A673 (cell line): ENCODE measurements around the gene VOPP1. TPM values are rescaled to one million over a fixed set of nuclear protein-coding genes. Genes with fewer than 3 reads are reported as not detected.

ENCODE experiments used
- BruUV-seq: library from RNA; stranded (reverse); fragments of 400-500 nt; replicated peaks from 2 replicates; lab custom pipeline; 2021; lab: Mats Ljungman, UMichigan
- CTCF ChIA-PET: fragments of 300-600 bp; sonication (Branson Sonifier 250); formaldehyde crosslinking; loops from one replicate; lab custom pipeline; 2022; ENCODE audit warnings: antibody characterized with exemption; lab: Charles Lee
- POLR2A ChIA-PET: fragments of 300-600 bp; sonication (Branson Sonifier 250); formaldehyde crosslinking; loops from one replicate; lab custom pipeline; 2022; ENCODE audit warnings: antibody characterized with exemption; ENCODE audit not compliant: low non-redundant PET; lab: Charles Lee
- DNase-seq: peaks from one replicate; pipeline ENCODE4 v3.0.0-alpha.2; 2015; ENCODE audit warnings: low spot score
- H3K27ac ChIP-seq: fragments of 200-600 bp; sonication (generic); 2 replicates; pipeline ENCODE4 v1.5.1; 2016; ENCODE audit warnings: mixed run types, low read depth, mild to moderate bottlenecking, mixed read lengths, antibody characterized with exemption, low read length; ENCODE audit not compliant: poor library complexity, severe bottlenecking
- H3K27me3 ChIP-seq: fragments of 200-600 bp; sonication (generic); replicated peaks from 2 replicates; pipeline ENCODE4 v1.6.1; 2017; ENCODE audit warnings: mixed run types, low read depth, mild to moderate bottlenecking, mixed read lengths, antibody characterized with exemption, low read length; ENCODE audit not compliant: insufficient read depth, poor library complexity
- H3K36me3 ChIP-seq: fragments of 200-600 bp; sonication (generic); 2 replicates; pipeline ENCODE4 v1.6.1; 2016; ENCODE audit warnings: mixed run types, mild to moderate bottlenecking, mixed read lengths, antibody characterized with exemption, low read length; ENCODE audit not compliant: insufficient read depth, poor library complexity, severe bottlenecking
- H3K4me1 ChIP-seq: fragments of 200-600 bp; sonication (generic); 2 replicates; pipeline ENCODE4 v1.6.1; 2017; ENCODE audit warnings: mixed run types, mild to moderate bottlenecking, mixed read lengths, antibody characterized with exemption, low read length; ENCODE audit not compliant: insufficient read depth, poor library complexity, severe bottlenecking
- H3K4me3 ChIP-seq: fragments of 200-600 bp; sonication (generic); 2 replicates; pipeline ENCODE4 v1.5.1; 2016; ENCODE audit warnings: low read depth, mixed run types, mild to moderate bottlenecking, mixed read lengths, low read length; ENCODE audit not compliant: poor library complexity, severe bottlenecking
- H3K9me3 ChIP-seq: fragments of 200-600 bp; sonication (generic); 2 replicates; pipeline ENCODE4 v1.6.1; 2016; ENCODE audit warnings: mixed run types, low read depth, mild to moderate bottlenecking, mixed read lengths, antibody characterized with exemption, low read length; ENCODE audit not compliant: poor library complexity, severe bottlenecking
- CTCF ChIP-seq: fragments of 300-800, 200-600 bp; sonication (generic); conservative IDR thresholded peaks from 2 replicates; pipeline ENCODE4 v1.5.1; 2017; ENCODE audit warnings: low read depth, mild to moderate bottlenecking, antibody characterized with exemption, low read length, moderate library complexity, mixed read lengths
- EZH2 ChIP-seq: fragments of 200-600 bp; sonication (generic); IDR thresholded peaks from 2 replicates; pipeline ENCODE4 v1.6.1; 2017; ENCODE audit warnings: borderline replicate concordance, low read depth, mild to moderate bottlenecking, mixed read lengths, antibody characterized with exemption, low read length; ENCODE audit not compliant: poor library complexity, severe bottlenecking
- intact Hi-C: fragments of 100-400 bp; cut with micrococcal nuclease; formaldehyde crosslinking; loops from one replicate; pipeline ENCODE4 v1.10.0; 2022; ENCODE audit not compliant: unreplicated experiment
- total RNA-seq: library from RNA; stranded (reverse); gene quantifications from 2 replicates; pipeline ENCODE4 v1.2.3, GENCODE V29; 2021

The VOPP1 gene
- total RNA-seq, 1 experiment from 2014 or later: 49.6 TPM

GRCh38 chr7:55504093-55504859 is 68.0 kb downstream of the VOPP1 start:
- H3K27ac ChIP-seq: no peak overlapping the region
- no TSS peak for BruUV-seq
- POLR2A ChIA-PET: no interaction called here
- H3K36me3 ChIP-seq: no peaks in the 10 kb centered on the region
- H3K9me3 ChIP-seq: no peaks in the 10 kb centered on the region
- intact Hi-C loops: no loop called here
- no peak overlapping the region for H3K4me3 ChIP-seq
- CTCF ChIA-PET: no interaction called here
- H3K4me1 ChIP-seq: no peaks in the 10 kb centered on the region
- no peak for DNase-seq
- TF ChIP-seq CTCF: no peak
- no peak for TF ChIP-seq EZH2
- H3K27me3 ChIP-seq: no peaks in the 10 kb centered on the region

GRCh38 chr7:55502858-55503440 is 69.4 kb downstream of the VOPP1 start:
- H3K36me3 ChIP-seq: no peaks in the 10 kb centered on the region
- intact Hi-C loops: no loop called here
- POLR2A ChIA-PET: no interaction called here
- H3K9me3 ChIP-seq: no peaks in the 10 kb centered on the region
- CTCF ChIA-PET: no interaction called here
- no peaks in the 10 kb centered on the region for H3K4me1 ChIP-seq
- H3K4me3 ChIP-seq: no peak overlapping the region
- TF ChIP-seq EZH2 (no peak), CTCF (no peak)
- no peak overlapping the region for H3K27ac ChIP-seq
- no TSS peak for BruUV-seq
- no peak for DNase-seq
- H3K27me3 ChIP-seq: no peaks in the 10 kb centered on the region

GRCh38 chr7:55502124-55502857 is 70.0 kb downstream of the VOPP1 start:
- intact Hi-C loops: no loop called here
- Histone ChIP-seq H3K4me1 (no peaks in the 10 kb centered on the region), H3K9me3 (no peaks in the 10 kb centered on the region), H3K27me3 (no peaks in the 10 kb centered on the region), H3K27ac (no peak overlapping the region), H3K4me3 (no peak overlapping the region), H3K36me3 (no peaks in the 10 kb centered on the region)
- TF ChIP-seq EZH2 (no peak), CTCF (no peak)
- no peak for DNase-seq
- POLR2A ChIA-PET: no interaction called here
- CTCF ChIA-PET: no interaction called here
- BruUV-seq: no TSS peak
